ENCODE results near the gene MUTYH.

DNA sequence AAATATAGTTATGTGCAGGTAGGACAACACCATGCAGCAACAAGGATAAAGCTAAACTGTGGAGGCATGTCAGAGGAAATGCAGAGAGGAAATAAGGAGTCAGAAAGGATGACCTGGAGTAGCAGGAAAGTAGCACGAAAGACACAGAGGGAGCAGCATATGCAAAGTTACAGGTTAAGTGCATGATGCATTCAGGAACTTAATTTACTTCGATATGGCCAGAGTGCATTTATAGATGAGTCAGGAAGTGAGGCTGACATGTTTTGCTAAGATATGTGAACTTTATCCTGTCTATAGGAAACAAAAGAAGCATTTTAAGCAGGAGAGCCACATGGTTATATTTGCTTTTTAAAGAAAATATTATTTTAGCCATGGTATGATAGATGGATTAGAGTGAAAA, 15.4 kb upstream of the MUTYH start:
- TF ChIP-seq TAF1 (IDR thresholded peaks at IDR 0.05; ENCODE audit: low read depth) (no peak), EP300 (IDR thresholded peaks at IDR 0.05; ENCODE audit: borderline replicate concordance) (no peak), YY1 (IDR thresholded peaks at IDR 0.05; ENCODE audit: low read depth) (no peak), TCF12 (IDR thresholded peaks at IDR 0.05; ENCODE audit: low read depth) (no peak), EGR1 (IDR thresholded peaks at IDR 0.05) (no peak), CEBPB (IDR thresholded peaks at IDR 0.05) (no peak)
- TF ChIP-seq, protein P1, sequence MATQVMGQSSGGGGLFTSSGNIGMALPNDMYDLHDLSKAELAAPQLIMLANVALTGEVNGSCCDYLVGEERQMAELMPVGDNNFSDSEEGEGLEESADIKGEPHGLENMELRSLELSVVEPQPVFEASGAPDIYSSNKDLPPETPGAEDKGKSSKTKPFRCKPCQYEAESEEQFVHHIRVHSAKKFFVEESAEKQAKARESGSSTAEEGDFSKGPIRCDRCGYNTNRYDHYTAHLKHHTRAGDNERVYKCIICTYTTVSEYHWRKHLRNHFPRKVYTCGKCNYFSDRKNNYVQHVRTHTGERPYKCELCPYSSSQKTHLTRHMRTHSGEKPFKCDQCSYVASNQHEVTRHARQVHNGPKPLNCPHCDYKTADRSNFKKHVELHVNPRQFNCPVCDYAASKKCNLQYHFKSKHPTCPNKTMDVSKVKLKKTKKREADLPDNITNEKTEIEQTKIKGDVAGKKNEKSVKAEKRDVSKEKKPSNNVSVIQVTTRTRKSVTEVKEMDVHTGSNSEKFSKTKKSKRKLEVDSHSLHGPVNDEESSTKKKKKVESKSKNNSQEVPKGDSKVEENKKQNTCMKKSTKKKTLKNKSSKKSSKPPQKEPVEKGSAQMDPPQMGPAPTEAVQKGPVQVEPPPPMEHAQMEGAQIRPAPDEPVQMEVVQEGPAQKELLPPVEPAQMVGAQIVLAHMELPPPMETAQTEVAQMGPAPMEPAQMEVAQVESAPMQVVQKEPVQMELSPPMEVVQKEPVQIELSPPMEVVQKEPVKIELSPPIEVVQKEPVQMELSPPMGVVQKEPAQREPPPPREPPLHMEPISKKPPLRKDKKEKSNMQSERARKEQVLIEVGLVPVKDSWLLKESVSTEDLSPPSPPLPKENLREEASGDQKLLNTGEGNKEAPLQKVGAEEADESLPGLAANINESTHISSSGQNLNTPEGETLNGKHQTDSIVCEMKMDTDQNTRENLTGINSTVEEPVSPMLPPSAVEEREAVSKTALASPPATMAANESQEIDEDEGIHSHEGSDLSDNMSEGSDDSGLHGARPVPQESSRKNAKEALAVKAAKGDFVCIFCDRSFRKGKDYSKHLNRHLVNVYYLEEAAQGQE (IDR thresholded peaks at IDR 0.05; ENCODE audit: low read depth) = no peak
- TF ChIP-seq, protein P2, sequence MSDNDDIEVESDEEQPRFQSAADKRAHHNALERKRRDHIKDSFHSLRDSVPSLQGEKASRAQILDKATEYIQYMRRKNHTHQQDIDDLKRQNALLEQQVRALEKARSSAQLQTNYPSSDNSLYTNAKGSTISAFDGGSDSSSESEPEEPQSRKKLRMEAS (IDR thresholded peaks at IDR 0.05) = no peak
